ENCODE data around the gene MAML1. TPM values are rescaled to one million over a fixed set of nuclear protein-coding genes. Genes with fewer than 3 reads are reported as not detected.
"Not testable (repeated sequence)": the region's sequence is repeated elsewhere in the genome, so short reads cannot be mapped to it uniquely, and the experiment has no call there.

The MAML1 gene
- total RNA-seq, 2 donors from 2014 or later = 18.1 to 18.2 TPM

DNA sequence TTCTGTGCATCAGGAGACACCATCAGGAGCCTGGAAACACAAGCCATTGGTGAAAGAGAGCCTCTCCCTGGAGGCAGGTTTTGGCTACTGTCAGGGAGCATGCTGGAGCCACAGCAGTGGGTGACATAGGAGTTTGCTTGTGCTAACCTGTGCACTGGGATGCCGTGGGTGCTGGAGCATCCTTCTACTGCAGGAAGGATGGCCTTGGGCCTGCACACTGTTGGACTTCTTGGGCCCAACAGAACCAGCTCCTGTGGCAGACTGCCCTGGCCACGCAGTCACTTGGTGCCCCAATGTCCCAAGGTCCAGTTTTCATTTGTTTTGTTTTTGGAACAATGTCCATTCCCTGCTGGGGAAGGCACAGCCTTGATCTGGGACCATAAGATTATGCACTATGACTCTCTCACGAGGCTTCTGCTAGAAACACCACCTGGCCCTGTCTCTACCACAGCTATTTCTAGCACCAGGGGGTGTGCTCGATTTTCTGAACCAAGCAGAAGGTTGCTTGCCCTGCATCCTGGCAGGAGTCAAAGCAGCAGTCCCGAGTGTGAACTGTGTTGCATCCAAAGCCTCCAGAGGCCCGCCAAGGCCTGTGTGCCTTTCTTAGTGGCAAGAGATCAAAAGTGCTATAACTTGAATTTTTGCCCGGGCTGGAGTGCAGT is 55.7 kb downstream of the MAML1 start:
- intact Hi-C loops (cut with DNase I) = no loop called here

DNA sequence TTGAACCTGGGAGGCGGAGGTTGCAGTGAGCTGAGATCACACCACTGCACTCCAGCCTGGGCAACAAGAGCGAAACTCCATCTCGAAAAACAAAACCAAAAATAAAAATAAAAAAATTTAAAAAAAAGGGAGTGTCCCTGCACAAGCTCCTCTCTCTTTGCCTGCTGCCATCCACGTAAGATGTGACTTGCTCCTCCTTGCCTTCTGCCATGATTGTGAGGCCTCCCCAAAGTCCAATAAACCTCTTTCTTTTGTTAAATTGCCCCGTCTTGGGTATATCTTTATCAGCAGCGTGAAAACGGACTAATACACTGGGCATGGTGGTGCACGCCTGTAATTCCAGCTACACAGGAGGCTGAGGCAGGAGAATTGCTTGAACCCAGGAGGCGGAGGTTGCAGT is 56.7 kb downstream of the MAML1 start:
- ATAC-seq; H3K4me3 ChIP-seq; DNase-seq; H3K9me3 ChIP-seq; H3K36me3 ChIP-seq (replicated peaks in 1 of 2; ENCODE audit: insufficient read depth in 1 of 2, low read depth in 2 of 2); H3K27ac ChIP-seq; intact Hi-C loops (cut with DNase I); H3K27me3 ChIP-seq: not testable (repeated sequence)
- 96 to 99% methylated on average over 9 of the region's 9 CpGs for WGBS, 2 donors
- H3K4me1 ChIP-seq = peaks cover 26% of the 10 kb centered on the region

More for the DNA sequence above, 55.7 kb downstream of the MAML1 start:
- no peak for TF ChIP-seq POLR2A (IDR thresholded peaks at IDR 0.05)
- TF ChIP-seq, protein P1, sequence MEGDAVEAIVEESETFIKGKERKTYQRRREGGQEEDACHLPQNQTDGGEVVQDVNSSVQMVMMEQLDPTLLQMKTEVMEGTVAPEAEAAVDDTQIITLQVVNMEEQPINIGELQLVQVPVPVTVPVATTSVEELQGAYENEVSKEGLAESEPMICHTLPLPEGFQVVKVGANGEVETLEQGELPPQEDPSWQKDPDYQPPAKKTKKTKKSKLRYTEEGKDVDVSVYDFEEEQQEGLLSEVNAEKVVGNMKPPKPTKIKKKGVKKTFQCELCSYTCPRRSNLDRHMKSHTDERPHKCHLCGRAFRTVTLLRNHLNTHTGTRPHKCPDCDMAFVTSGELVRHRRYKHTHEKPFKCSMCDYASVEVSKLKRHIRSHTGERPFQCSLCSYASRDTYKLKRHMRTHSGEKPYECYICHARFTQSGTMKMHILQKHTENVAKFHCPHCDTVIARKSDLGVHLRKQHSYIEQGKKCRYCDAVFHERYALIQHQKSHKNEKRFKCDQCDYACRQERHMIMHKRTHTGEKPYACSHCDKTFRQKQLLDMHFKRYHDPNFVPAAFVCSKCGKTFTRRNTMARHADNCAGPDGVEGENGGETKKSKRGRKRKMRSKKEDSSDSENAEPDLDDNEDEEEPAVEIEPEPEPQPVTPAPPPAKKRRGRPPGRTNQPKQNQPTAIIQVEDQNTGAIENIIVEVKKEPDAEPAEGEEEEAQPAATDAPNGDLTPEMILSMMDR (IDR thresholded peaks at IDR 0.05) = no peak
- no peak for ATAC-seq
- H3K9me3 ChIP-seq = no peaks in the 10 kb centered on the region
- 88 to 90% methylated on average over 5 to 7 of the region's 7 CpGs for WGBS, 2 donors
- H3K4me3 ChIP-seq = no peak overlapping the region
- no peaks in the 10 kb centered on the region for H3K36me3 ChIP-seq (replicated peaks in 1 of 2; ENCODE audit: insufficient read depth in 1 of 2, low read depth in 2 of 2)
- H3K27ac ChIP-seq = no peak overlapping the region
- H3K27me3 ChIP-seq = no peaks in the 10 kb centered on the region
- no peak for DNase-seq
- peaks cover 16% of the 10 kb centered on the region for H3K4me1 ChIP-seq

DNA sequence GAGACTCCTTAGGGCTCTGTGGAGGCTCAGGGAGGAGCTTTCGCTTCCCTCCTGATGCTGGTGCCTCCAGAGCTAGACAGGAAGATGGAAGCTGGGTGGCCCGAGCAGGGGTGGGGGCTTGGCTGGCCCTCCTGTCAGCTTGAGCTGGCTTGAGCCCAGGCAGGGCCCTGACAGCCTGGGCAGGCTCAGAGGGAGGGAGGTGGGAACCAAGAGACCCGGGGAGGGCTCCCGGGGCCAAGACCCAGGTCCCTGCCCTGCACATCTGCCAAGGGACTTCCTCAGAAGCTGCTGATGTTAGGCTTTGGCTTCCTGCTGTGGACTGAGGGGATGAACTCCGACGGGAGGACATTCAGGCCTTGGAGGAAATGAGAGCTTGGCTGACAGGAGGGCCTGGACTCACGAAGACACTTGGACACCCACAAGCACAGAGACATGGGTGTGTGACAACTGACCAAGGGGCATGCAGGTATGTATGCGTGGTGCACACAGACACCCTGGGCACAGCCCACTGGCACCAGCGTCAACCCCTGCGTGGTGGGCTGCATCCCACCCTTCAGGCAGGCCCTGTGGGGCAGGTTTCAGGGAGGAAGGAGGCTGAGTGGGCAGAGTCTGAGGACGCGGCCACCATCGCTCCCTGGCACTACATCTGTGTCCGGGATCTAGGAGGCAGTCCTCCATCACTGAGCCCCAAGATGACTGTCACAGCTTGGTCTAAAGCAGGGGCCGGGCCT is 59.4 kb downstream of the MAML1 start:
- 70 to 74% methylated on average over 7 to 13 of the region's 15 CpGs for WGBS, 2 donors
- Histone ChIP-seq H3K9me3 (no peaks in the 10 kb centered on the region), H3K4me1 (peaks cover 47% of the 10 kb centered on the region), H3K36me3 (replicated peaks in 1 of 2; ENCODE audit: insufficient read depth in 1 of 2, low read depth in 2 of 2) (no peaks in the 10 kb centered on the region), H3K4me3 (no peak overlapping the region), H3K27me3 (no peaks in the 10 kb centered on the region), H3K27ac (peak overlapping the region in 2 of 4 donors; percentile 65 to 87)
- TF ChIP-seq, protein P1 (IDR thresholded peaks at IDR 0.05) = no peak
- no peak for TF ChIP-seq POLR2A (IDR thresholded peaks at IDR 0.05)
- intact Hi-C loops (cut with DNase I) = no loop called here
- DNase-seq (peak in 2 of 4 donors; percentile 19 to 38), ATAC-seq (no peak)

DNA sequence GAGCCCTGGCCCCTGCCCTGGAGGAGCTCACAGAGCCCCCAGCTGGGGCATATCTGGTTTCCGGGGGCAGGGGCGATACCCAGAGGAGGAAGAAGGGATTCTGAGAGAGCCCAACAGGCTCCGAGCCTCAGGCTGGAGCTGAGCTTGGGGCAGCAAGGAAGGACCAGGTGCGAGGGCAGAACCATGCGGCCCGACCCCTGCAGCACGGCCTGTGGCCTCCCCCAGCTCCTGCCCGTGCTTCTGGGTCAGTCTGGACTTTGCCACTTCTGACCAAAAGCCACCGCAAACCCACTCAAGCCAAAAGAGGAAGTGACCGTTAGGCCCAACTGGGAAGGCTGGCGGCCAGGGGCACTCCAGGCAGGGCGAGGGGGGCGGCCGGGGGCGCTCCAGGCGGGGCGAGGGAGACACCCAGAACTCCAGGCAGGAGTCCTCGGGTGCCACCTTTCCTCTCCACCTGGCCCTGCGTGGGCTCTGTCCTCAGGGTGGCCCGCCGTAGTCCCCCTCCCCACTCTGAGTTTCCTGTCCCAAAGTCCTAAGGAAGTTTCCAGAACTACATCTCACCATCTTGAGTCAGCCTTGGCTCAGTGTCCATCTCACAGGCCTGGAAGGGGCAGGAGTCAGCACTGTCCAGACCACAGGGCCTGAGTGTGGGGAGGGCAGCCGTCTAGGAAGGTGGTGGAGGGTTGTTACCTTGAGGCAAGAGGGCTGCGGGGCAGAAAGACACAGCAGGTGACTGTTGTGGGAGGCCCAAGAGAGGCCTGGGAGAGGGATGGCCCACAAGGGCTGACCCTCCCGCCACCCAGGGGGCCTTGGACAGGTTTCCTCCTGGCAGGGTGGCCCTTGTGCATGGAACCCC is 60.2 kb downstream of the MAML1 start:
- peak overlapping the region; percentile 32 to 87 (median 74) for H3K27ac ChIP-seq
- H3K9me3 ChIP-seq = no peaks in the 10 kb centered on the region
- peaks cover 50% of the 10 kb centered on the region for H3K4me1 ChIP-seq
- no peak overlapping the region for H3K4me3 ChIP-seq
- H3K36me3 ChIP-seq (replicated peaks in 1 of 2; ENCODE audit: insufficient read depth in 1 of 2, low read depth in 2 of 2) = no peaks in the 10 kb centered on the region
- no peaks in the 10 kb centered on the region for H3K27me3 ChIP-seq
- ATAC-seq (no peak), DNase-seq (no peak)
- TF ChIP-seq, protein P1 (IDR thresholded peaks at IDR 0.05) = no peak
- no peak for TF ChIP-seq POLR2A (IDR thresholded peaks at IDR 0.05)
- 62 to 83% methylated on average over 2 to 21 of the region's 24 CpGs for WGBS, 2 donors
- intact Hi-C loops (cut with DNase I) = no loop called here

Measured in body of pancreas (tissue), 4 donors.